Vagina (tissue), 2 donors: ENCODE measurements around the gene TNFSF4.

Experiments
- POLR2AphosphoS5 ChIP-seq, 2 donors: sonication (generic); formaldehyde crosslinking; IDR thresholded peaks; one replicate each; pipeline ENCODE4 v1.9.0; 2017; ENCODE audit warnings: antibody characterized with exemption in 2 of 2, mild to moderate bottlenecking in 2 of 2, low read depth in 1 of 2; ENCODE audit not compliant: insufficient read depth in 1 of 2
- TF ChIP-seq, protein P1 (sequence below), 3 experiments: fragments of 450-650 bp in 2 of 3; fragments of 200-600 bp in 1 of 3; sonication (generic) in 1 of 3; IDR thresholded peaks; one replicate each; pipeline ENCODE4 v1.5.1; 2017 to 2019; ENCODE audit warnings: antibody characterized with exemption in 3 of 3, mild to moderate bottlenecking in 2 of 3, moderate library complexity in 2 of 3

DNA sequence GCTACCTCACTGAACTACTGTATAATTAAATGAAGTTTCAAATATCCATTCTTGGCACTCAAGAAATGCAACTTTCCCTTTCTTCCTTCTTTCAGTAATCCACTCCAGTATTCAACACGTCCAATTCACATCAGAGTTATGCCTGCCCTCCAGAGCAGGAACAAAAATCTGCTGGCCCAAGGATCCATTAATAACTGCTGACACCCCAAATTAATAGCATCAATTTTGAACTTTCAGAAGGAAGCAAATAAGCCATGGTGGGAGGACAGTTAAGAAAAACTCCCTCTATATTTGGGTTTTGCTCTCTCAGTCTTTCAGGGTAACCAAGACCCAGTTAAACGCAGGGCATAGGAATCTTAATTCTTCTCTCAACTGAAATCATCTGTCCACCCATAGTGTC is 31.9 kb upstream of the TNFSF4 start:
- TF ChIP-seq, protein P1, sequence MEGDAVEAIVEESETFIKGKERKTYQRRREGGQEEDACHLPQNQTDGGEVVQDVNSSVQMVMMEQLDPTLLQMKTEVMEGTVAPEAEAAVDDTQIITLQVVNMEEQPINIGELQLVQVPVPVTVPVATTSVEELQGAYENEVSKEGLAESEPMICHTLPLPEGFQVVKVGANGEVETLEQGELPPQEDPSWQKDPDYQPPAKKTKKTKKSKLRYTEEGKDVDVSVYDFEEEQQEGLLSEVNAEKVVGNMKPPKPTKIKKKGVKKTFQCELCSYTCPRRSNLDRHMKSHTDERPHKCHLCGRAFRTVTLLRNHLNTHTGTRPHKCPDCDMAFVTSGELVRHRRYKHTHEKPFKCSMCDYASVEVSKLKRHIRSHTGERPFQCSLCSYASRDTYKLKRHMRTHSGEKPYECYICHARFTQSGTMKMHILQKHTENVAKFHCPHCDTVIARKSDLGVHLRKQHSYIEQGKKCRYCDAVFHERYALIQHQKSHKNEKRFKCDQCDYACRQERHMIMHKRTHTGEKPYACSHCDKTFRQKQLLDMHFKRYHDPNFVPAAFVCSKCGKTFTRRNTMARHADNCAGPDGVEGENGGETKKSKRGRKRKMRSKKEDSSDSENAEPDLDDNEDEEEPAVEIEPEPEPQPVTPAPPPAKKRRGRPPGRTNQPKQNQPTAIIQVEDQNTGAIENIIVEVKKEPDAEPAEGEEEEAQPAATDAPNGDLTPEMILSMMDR (IDR thresholded peaks at IDR 0.05): no peak
- no peak for TF ChIP-seq POLR2AphosphoS5 (IDR thresholded peaks at IDR 0.05; ENCODE audit: insufficient read depth in 1 of 2, low read depth in 1 of 2)
